Upper lobe of right lung (tissue), 1 donor: Measurements from ENCODE around the gene CTDP1. TPM values are rescaled to one million over a fixed set of nuclear protein-coding genes. Genes with fewer than 3 reads are reported as not detected.

Experiments used
- ATAC-seq: fragments of 200-7000 bp; cut with Tn5 transposase; one replicate; pipeline ENCODE4 v1.9.1; 2020; ENCODE audit warnings: mild to moderate bottlenecking, moderate library complexity
- DNase-seq: peaks from one replicate; pipeline ENCODE4 v3.0.0-alpha.2; 2020
- H3K27ac ChIP-seq: fragments of 200-600 bp; one replicate; pipeline ENCODE4 v1.8.0; 2022
- H3K27me3 ChIP-seq: fragments of 200-600 bp; one replicate; pipeline ENCODE4 v1.8.0; 2022; ENCODE audit warnings: mild to moderate bottlenecking
- H3K36me3 ChIP-seq: fragments of 200-600 bp; one replicate; pipeline ENCODE4 v1.8.0; 2022
- H3K4me1 ChIP-seq: fragments of 200-600 bp; one replicate; pipeline ENCODE4 v1.8.0; 2022
- H3K4me3 ChIP-seq: fragments of 200-600 bp; one replicate; pipeline ENCODE4 v1.8.0; 2022; ENCODE audit warnings: mild to moderate bottlenecking
- H3K9me3 ChIP-seq: fragments of 200-600 bp; one replicate; pipeline ENCODE4 v1.8.0; 2022
- CTCF ChIP-seq: fragments of 200-600 bp; IDR thresholded peaks from one replicate; pipeline ENCODE4 v1.8.0; 2022; ENCODE audit warnings: antibody characterized with exemption
- intact Hi-C: fragments of 100-400 bp; cut with DNase I; formaldehyde crosslinking; loops from one replicate; pipeline ENCODE4 v1.11.0; 2022
- total RNA-seq: library from RNA; stranded (reverse); fragmentation: NEBNext Ultra II Directional; extraction: Animal tissue kit (Norgen Biotek cat#: 25700); gene quantifications from one replicate; pipeline ENCODE4 v1.2.1, GENCODE V29; 2021
- donor health status: DM: no; HTN: yes; CAD: no; lungs with severe emphysema.

Gene CTDP1
- total RNA-seq, 1 donor from 2014 or later, result 23.0 TPM

- intact Hi-C loops, result no loop called here
- DNase-seq, result peak; percentile 11
- H3K27me3 ChIP-seq, result peaks cover 7% of the 10 kb centered on the region
- H3K36me3 ChIP-seq, result no peaks in the 10 kb centered on the region
- no peak overlapping the region for H3K27ac ChIP-seq
- no peaks in the 10 kb centered on the region for H3K4me1 ChIP-seq
- no peak overlapping the region for H3K4me3 ChIP-seq
- no peak for TF ChIP-seq CTCF
- H3K9me3 ChIP-seq, result peaks cover 13% of the 10 kb centered on the region
- no peak for ATAC-seq
These were observed 91.2 kb downstream of the CTDP1 start for GRCh38 chr18:79770826-79771225.

- no peaks in the 10 kb centered on the region for H3K4me1 ChIP-seq
- H3K9me3 ChIP-seq, result peaks cover 13% of the 10 kb centered on the region
- DNase-seq (peak; percentile 62), ATAC-seq (no peak)
- H3K27me3 ChIP-seq, result peaks cover 15% of the 10 kb centered on the region
- intact Hi-C loops, result no loop called here
- H3K27ac ChIP-seq, result no peak overlapping the region
- no peak overlapping the region for H3K4me3 ChIP-seq
- TF ChIP-seq CTCF, result no peak
- no peaks in the 10 kb centered on the region for H3K36me3 ChIP-seq
These were observed 92.0 kb downstream of the CTDP1 start for GRCh38 chr18:79771446-79772107.

- TF ChIP-seq CTCF, result no peak
- DNase-seq (peak; percentile 45), ATAC-seq (no peak)
- H3K4me3 ChIP-seq, result no peak overlapping the region
- H3K36me3 ChIP-seq, result no peaks in the 10 kb centered on the region
- H3K27me3 ChIP-seq, result peaks cover 15% of the 10 kb centered on the region
- H3K9me3 ChIP-seq, result peaks cover 13% of the 10 kb centered on the region
- no peak overlapping the region for H3K27ac ChIP-seq
- H3K4me1 ChIP-seq, result no peaks in the 10 kb centered on the region
- intact Hi-C loops, result no loop called here
These were observed 92.7 kb downstream of the CTDP1 start for GRCh38 chr18:79772108-79772864.

GRCh38 chr18:79772865-79773696 is 93.5 kb downstream of the CTDP1 start:
- Histone ChIP-seq H3K27ac (no peak overlapping the region), H3K27me3 (peaks cover 15% of the 10 kb centered on the region), H3K4me1 (no peaks in the 10 kb centered on the region), H3K36me3 (no peaks in the 10 kb centered on the region), H3K9me3 (peaks cover 8% of the 10 kb centered on the region), H3K4me3 (no peak overlapping the region)
- intact Hi-C loops, result no loop called here
- ATAC-seq (no peak), DNase-seq (peak; percentile 30)
- no peak for TF ChIP-seq CTCF

- no peak overlapping the region for H3K27ac ChIP-seq
- H3K36me3 ChIP-seq, result no peaks in the 10 kb centered on the region
- intact Hi-C loops, result no loop called here
- ATAC-seq (no peak), DNase-seq (peak; percentile 58)
- H3K27me3 ChIP-seq, result peaks cover 15% of the 10 kb centered on the region
- TF ChIP-seq CTCF, result no peak
- H3K4me3 ChIP-seq, result no peak overlapping the region
- no peaks in the 10 kb centered on the region for H3K4me1 ChIP-seq
- H3K9me3 ChIP-seq, result peaks cover 1% of the 10 kb centered on the region
These were observed 94.5 kb downstream of the CTDP1 start for GRCh38 chr18:79774111-79774510.
